Right renal cortex interstitium (tissue), 3 donors: ENCODE measurements around the gene PSMB2. TPM values are rescaled to one million over a fixed set of nuclear protein-coding genes. Genes with fewer than 3 reads are reported as not detected.
"Not testable (repeated sequence)": the region's sequence is repeated elsewhere in the genome, so short reads cannot be mapped to it uniquely, and the experiment has no call there.

Experiments used
- DNase-seq, 3 donors: peaks; one replicate each; pipeline ENCODE4 v3.0.0-alpha.2; 2013; ENCODE audit warnings: low read depth in 3 of 3, low spot score in 2 of 3
- polyA plus RNA-seq, 3 donors: library from polyadenylated mRNA; unstranded; fragments of 120-200 nt; gene quantifications; one replicate each; pipeline ENCODE4 v1.2.1, GENCODE V29; 2013; ENCODE audit not compliant: insufficient read length in 3 of 3

Gene PSMB2
- polyA plus RNA-seq, 3 donors: 79.5 to 83.9 (median 82.0) TPM

DNA sequence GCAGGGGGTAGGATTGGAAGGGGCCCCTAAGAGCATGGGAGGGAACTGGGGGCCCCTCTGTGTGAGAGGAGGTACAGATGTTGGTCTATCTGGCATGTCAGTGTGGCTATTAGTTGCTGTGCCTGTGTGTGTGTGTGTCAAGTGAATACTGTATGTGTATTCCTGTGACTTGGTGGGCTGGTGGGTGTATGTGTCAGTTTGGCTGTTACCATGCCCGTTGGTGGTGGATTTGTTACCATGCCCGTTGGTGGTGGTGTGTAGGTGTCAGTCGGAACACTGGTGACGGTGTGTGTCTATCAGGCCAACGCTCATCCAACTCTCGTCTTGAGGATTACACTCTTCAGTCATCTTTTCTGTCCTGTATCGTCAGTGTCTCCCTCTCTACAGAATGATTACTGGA lies 45.6 kb downstream of the PSMB2 start:
- DNase-seq: no peak

GRCh38 chr1:35594005-35594760 lies 47.1 kb downstream of the PSMB2 start:
- DNase-seq: no peak

GRCh38 chr1:35592991-35593769 lies 48.1 kb downstream of the PSMB2 start:
- no peak for DNase-seq

DNA sequence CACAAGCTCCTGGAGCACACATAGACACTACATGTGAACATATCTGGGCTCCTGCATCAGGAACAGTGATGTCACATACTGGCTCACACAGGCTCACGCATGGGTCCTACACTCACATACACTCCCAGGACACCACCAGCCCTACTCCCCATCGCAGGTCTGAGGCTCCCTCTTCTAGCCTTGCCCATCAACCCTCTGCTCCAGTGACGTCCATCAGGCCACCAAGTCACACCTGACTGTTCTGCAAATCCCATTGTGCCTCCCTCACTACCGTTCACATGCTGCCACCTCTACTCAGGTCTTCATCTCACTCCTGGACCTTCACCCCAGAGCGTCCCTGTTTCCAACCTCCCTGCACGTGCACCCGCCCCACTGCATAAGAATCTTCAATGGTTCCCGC lies 50.1 kb downstream of the PSMB2 start:
- DNase-seq: no peak

GRCh38 chr1:35590476-35591040 lies 50.8 kb downstream of the PSMB2 start:
- DNase-seq: no peak

GRCh38 chr1:35589516-35590427 lies 51.6 kb downstream of the PSMB2 start:
- no peak for DNase-seq

DNA sequence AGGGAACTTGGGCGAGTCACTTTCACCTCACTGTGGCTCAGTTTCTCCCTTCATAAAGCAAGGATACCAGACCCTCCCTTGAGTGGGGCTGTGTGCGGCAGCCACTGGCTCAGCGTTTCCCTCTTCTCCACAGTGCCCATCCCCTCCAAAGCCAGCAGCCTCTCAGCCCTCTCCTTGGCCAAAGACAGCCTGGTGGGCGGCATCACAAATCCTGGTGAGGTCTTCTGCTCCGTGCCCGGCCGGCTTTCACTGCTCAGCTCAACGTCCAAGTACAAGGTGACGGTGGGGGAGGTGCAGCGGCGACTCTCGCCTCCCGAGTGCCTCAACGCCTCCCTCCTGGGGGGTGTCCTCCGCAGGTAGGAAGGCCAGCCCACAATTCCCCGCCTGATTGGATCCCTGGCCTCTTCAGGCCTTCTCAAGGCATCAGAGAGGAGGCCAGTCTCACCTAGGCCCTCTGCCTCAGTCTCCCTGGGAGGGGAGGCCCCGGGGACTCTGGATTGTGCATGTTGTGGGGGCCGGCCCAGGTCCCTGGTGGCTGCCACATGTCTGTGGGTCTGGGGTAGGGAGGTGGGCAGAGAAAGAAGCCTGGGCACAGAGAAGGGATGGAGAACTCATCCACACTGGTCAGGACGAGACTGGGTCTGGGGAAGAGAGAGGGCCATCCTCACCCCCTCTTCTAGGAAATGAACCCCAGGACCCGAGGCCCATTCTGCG lies 53.0 kb downstream of the PSMB2 start:
- DNase-seq: no peak

DNA sequence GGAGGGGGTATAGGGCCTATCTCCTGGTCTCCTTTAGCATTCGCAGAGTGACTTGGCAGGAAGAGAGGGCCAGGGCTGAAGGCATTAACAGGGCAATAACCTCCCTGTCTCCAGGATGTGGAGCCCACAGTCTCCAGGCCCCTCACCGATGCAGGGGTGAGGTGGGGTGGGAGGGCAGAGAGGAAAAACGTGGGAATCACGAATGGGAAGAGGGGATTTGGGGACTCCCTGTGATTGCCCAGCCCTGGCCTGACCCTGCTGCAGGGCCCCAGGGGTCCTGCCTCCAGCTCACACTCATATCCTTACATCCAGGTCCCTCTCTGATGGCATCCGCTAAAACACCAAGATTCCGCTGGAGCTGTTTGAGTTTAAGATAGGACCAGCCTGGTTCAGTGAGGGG lies 53.6 kb downstream of the PSMB2 start:
- no peak for DNase-seq

DNA sequence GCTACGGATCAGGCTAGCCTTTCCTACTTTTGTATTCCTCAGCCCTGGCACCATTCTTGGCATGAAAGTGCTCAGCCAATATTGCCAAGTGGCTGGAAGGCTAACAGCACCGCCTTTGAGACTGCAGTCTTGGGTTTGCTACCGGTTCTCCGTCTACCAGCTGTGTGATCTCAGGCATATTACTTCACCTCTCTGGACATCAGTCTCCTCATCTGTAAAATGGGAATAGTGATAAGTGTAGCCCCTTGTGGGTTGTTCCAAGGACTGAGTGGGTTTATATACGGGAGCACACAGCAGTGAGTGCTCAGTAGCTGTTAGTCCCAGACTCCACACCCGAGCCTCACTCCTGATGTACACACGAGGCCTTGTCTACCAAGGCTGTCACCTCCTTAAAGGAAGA lies 54.5 kb downstream of the PSMB2 start:
- no peak for DNase-seq

DNA sequence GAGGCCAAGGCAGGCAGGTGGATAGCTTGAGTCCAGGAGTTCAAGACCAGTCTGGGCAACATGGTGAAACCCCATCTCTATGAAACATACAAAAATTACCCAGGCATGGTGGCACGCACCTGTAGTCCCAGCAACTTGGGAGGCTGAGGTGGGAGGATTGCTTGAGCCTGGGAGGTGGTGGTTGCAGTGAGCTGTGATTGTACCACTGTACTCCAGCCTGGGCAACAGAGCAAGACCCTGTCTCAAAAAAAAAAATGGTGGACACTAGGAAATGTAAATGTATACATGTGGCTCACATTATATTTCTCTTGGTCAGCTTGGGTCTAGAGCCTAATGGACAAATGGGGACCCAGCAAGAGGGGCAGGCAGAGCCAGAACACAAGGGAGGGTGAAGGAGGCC lies 55.5 kb downstream of the PSMB2 start:
- DNase-seq: not testable (repeated sequence)

GRCh38 chr1:35585281-35585680 lies 56.0 kb downstream of the PSMB2 start:
- DNase-seq: no peak

- DNase-seq: not testable (repeated sequence)
Measured at GRCh38 chr1:35581621-35582020, 59.7 kb downstream of the PSMB2 start.

- DNase-seq: no peak
Measured at GRCh38 chr1:35580949-35581388, 60.4 kb downstream of the PSMB2 start.

GRCh38 chr1:35577071-35577998 lies 64.0 kb downstream of the PSMB2 start:
- DNase-seq: no peak

DNA sequence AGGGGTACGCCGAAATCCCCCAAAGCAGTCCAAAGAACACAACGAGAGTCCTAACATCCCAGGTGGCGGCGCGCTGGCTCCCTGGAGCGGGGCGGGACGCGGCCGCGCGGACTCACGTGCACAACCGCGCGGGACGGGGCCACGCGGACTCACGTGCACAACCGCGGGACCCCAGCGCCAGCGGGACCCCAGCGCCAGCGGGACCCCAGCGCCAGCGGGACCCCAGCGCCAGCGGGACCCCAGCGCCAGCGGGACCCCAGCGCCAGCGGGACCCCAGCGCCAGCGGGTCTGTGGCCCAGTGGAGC lies 64.6 kb downstream of the PSMB2 start:
- not testable (repeated sequence) for DNase-seq

GRCh38 chr1:35576061-35576765 lies 65.1 kb downstream of the PSMB2 start:
- no peak for DNase-seq

DNA sequence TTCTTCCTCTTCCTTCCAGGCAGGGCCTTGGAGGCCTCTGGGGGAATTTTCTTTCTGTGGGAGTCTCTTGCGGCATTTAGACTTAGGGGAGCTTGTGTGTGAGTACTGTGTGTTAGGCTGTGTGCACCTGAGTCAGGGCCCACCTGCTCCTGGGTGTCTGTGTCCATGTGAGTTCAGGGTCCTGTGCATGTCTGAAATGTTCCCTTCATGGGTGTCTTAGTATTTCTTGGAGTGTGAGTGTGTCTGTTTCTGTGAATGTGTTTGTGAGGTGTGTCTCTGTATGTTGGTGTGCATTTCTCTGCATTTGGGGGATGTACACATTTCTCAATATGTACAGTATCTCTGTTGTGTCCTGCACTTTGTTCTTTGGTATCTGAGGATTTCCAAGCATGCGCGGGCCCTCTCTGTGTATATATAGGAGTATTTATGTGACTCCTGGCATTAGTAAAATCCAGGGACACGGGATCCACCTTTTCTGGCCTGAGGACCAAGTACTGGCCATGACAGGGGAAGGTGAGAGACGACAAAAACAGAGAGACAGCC lies 65.8 kb downstream of the PSMB2 start:
- no peak for DNase-seq
